Midbrain (tissue), 1 donor: Measurements from ENCODE around the gene IQCB1.
"Not testable (repeated sequence)": the region's sequence is repeated elsewhere in the genome, so short reads cannot be mapped to it uniquely, and the experiment has no call there.

Source experiments
- DNase-seq: peaks from one replicate; lab custom pipeline; 2025; lab: John Stamatoyannopoulos, UW

The IQCB1 gene

GRCh38 chr3:121747976-121748375 is 86.9 kb downstream of the IQCB1 start:
- DNase-seq, result no peak

GRCh38 chr3:121743106-121743505 is 91.8 kb downstream of the IQCB1 start:
- not testable (repeated sequence) for DNase-seq

GRCh38 chr3:121740896-121741295 is 94.0 kb downstream of the IQCB1 start:
- DNase-seq, result no peak

GRCh38 chr3:121739902-121740301 is 95.0 kb downstream of the IQCB1 start:
- DNase-seq, result no peak

- no peak for DNase-seq
Observed at GRCh38 chr3:121737644-121738043, 97.2 kb downstream of the IQCB1 start.

- no peak for DNase-seq
Observed at GRCh38 chr3:121736112-121736511, 98.7 kb downstream of the IQCB1 start.

- DNase-seq, result no peak
Observed at GRCh38 chr3:121735047-121735696, 99.7 kb downstream of the IQCB1 start.

- DNase-seq, result no peak
Observed at GRCh38 chr3:121730940-121731687, 103.7 kb downstream of the IQCB1 start.

GRCh38 chr3:121724130-121724529 is 110.7 kb downstream of the IQCB1 start:
- no peak for DNase-seq

GRCh38 chr3:121723485-121723884 is 111.4 kb downstream of the IQCB1 start:
- DNase-seq, result no peak

- DNase-seq, result no peak
Observed at GRCh38 chr3:121722411-121722810, 112.4 kb downstream of the IQCB1 start.

GRCh38 chr3:121720163-121720562 is 114.7 kb downstream of the IQCB1 start:
- no peak for DNase-seq
